Measurements from ENCODE around the gene ST3GAL6.

DNA sequence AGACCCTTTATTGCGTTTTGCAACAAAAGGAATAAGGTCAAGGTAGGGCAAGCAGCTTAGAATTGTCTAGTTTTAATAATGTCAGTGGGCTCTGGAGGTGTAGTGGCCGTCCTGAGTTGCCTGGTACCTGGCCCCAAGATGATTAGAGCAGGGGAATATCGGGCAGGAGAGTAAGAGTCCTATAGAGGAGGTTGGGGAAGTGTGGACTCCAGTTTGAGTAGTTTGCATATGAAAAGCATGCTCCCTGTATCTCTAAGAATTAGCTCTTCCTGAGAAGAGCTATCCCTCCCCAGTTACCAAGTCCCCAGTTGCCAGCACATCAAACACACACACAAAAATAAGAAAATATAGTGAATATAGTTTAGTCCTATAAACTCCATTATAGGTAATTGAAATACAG is 49.2 kb upstream of the ST3GAL6 start:
- TF ChIP-seq POLR2A (IDR thresholded peaks at IDR 0.05), result no peak
- TF ChIP-seq, protein P1, sequence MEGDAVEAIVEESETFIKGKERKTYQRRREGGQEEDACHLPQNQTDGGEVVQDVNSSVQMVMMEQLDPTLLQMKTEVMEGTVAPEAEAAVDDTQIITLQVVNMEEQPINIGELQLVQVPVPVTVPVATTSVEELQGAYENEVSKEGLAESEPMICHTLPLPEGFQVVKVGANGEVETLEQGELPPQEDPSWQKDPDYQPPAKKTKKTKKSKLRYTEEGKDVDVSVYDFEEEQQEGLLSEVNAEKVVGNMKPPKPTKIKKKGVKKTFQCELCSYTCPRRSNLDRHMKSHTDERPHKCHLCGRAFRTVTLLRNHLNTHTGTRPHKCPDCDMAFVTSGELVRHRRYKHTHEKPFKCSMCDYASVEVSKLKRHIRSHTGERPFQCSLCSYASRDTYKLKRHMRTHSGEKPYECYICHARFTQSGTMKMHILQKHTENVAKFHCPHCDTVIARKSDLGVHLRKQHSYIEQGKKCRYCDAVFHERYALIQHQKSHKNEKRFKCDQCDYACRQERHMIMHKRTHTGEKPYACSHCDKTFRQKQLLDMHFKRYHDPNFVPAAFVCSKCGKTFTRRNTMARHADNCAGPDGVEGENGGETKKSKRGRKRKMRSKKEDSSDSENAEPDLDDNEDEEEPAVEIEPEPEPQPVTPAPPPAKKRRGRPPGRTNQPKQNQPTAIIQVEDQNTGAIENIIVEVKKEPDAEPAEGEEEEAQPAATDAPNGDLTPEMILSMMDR (IDR thresholded peaks at IDR 0.05), result no peak
